K562 (cell line): Measurements from ENCODE around the gene PRND. TPM values are rescaled to one million over a fixed set of nuclear protein-coding genes. Genes with fewer than 3 reads are reported as not detected.

Source experiments
- ATAC-seq: fragments of 200-7000 bp; cut with Tn5 transposase; 3 replicates; pipeline ENCODE4 v1.9.1; 2020; ENCODE audit warnings: moderate library complexity
- BruUV-seq: library from RNA; stranded (reverse); fragments of 400-500 nt; replicated peaks from 2 replicates; lab custom pipeline; 2021; lab: Mats Ljungman, UMichigan
- CTCF ChIA-PET: fragments of 300-600 bp; formaldehyde crosslinking; extraction: SDS; loops from one replicate; lab custom pipeline; 2021; ENCODE audit warnings: low intra/inter-chr PET ratio; lab: Yijun Ruan, JAX
- POLR2A ChIA-PET: fragments of 300-600, 350-650 bp; sonication (Branson Sonifier 250); formaldehyde crosslinking; extraction: SDS; loops from one replicate; lab custom pipeline; 2021; ENCODE audit warnings: antibody characterized with exemption, inconsistent platforms; lab: Yijun Ruan, JAX
- DNase-seq, 4 experiments: peaks; one replicate each; pipeline versions ENCODE4 v3.0.0 to v3.0.0-alpha.2; 2011 to 2018; ENCODE audit warnings: low spot score in 3 of 4, mixed read lengths in 3 of 4; ENCODE audit errors: extremely low read depth in 1 of 4
- FAIRE-seq: peaks from 2 replicates; lab custom pipeline; 2011; peaks lifted over from hg19 to GRCh38; lab: Jason Lieb, UNC
- H2AFZ ChIP-seq: 2 replicates; pipeline ENCODE4 v1.6.0; 2011; ENCODE audit warnings: low read depth, low read length, control low read depth, inconsistent platforms
- H3K27ac ChIP-seq: fragments of 200-600 bp; 3 replicates; pipeline ENCODE4 v1.8.0; 2011; ENCODE audit warnings: low read depth, mild to moderate bottlenecking, control low read depth, inconsistent platforms, low read length, moderate library complexity, mixed read lengths; ENCODE audit errors: extremely low read depth
- H3K27me3 ChIP-seq, 2 experiments: fragments of 300-600 bp in 1 of 2; 2 replicates in 1 of 2; 3 replicates in 1 of 2; pipeline versions ENCODE4 v1.6.0 to v1.8.0; 2011; ENCODE audit warnings: inconsistent platforms in 2 of 2, low read length in 2 of 2, mild to moderate bottlenecking in 1 of 2, mixed read lengths in 1 of 2, moderate library complexity in 1 of 2; ENCODE audit not compliant: control insufficient read depth in 2 of 2, insufficient read depth in 2 of 2
- H3K36me3 ChIP-seq: fragments of 300-600 bp; 3 replicates; pipeline ENCODE4 v1.8.0; 2011; ENCODE audit warnings: mild to moderate bottlenecking, low read length, inconsistent platforms; ENCODE audit not compliant: control insufficient read depth, insufficient read depth
- H3K4me1 ChIP-seq, 2 experiments: fragments of 200-600 bp in 1 of 2; replicated peaks in 1 of 2; 2 replicates in 1 of 2; 3 replicates in 1 of 2; pipeline versions ENCODE4 v1.5.1 to v1.8.0; 2011; ENCODE audit warnings: inconsistent platforms in 2 of 2, low read length in 2 of 2, mild to moderate bottlenecking in 1 of 2, mixed read lengths in 1 of 2, moderate library complexity in 1 of 2; ENCODE audit not compliant: control insufficient read depth in 2 of 2, insufficient read depth in 2 of 2
- H3K4me2 ChIP-seq: 2 replicates; pipeline ENCODE4 v1.6.1; 2011; ENCODE audit warnings: low read length, control low read depth, inconsistent platforms, mixed read lengths; ENCODE audit not compliant: insufficient read depth
- H3K4me3 ChIP-seq: fragments of 200-600 bp; sonication (generic), shearing (Covaris generic); 2 replicates; pipeline ENCODE4 v1.5.1; 2016; ENCODE audit warnings: control low read depth, inconsistent platforms
- H3K79me2 ChIP-seq: fragments of 200-600 bp; 3 replicates; pipeline ENCODE4 v1.8.0; 2011; ENCODE audit warnings: low read length, inconsistent platforms; ENCODE audit not compliant: control insufficient read depth, insufficient read depth
- H3K9ac ChIP-seq, 2 experiments: 2 replicates each; pipeline versions ENCODE4 v1.6.0 to v1.6.1; 2011; ENCODE audit warnings: low read depth in 2 of 2, low read length in 2 of 2, control low read depth in 1 of 2, inconsistent platforms in 1 of 2, mild to moderate bottlenecking in 1 of 2, mixed read lengths in 1 of 2; ENCODE audit not compliant: insufficient read depth in 1 of 2
- H3K9me1 ChIP-seq: one replicate; pipeline ENCODE4 v1.6.0; 2011; ENCODE audit warnings: inconsistent platforms, mild to moderate bottlenecking, low read length, moderate library complexity; ENCODE audit not compliant: control insufficient read depth, insufficient read depth
- H3K9me3 ChIP-seq: replicated peaks from 2 replicates; pipeline ENCODE4 v1.5.1; 2011; ENCODE audit warnings: low read depth, low read length, inconsistent platforms; ENCODE audit not compliant: control insufficient read depth, insufficient read depth
- H4K20me1 ChIP-seq: replicated peaks from 2 replicates; pipeline ENCODE4 v1.6.1; 2011; ENCODE audit warnings: low read length, inconsistent platforms, mixed read lengths; ENCODE audit not compliant: control insufficient read depth, insufficient read depth
- BCOR ChIP-seq: fragments of 450-650 bp; IDR thresholded peaks from 2 replicates; pipeline ENCODE4 v1.6.1; 2016
- BRD4 ChIP-seq: fragments of 200-600 bp; sonication (generic); IDR thresholded peaks from 2 replicates; pipeline ENCODE4 v1.6.1; 2017; ENCODE audit warnings: inconsistent platforms
- DACH1 ChIP-seq: fragments of 450-650 bp; IDR thresholded peaks from 2 replicates; pipeline ENCODE4 v1.6.1; 2018; ENCODE audit not compliant: partially characterized antibody
- RBM17 ChIP-seq: fragments of 200-400 bp; formaldehyde crosslinking; IDR thresholded peaks from 2 replicates; pipeline ENCODE4 v1.6.1; 2017; ENCODE audit warnings: low read depth, mild to moderate bottlenecking, low read length, borderline replicate concordance
- ZNF699 ChIP-seq: fragments of 250-450 bp; sonication (Bioruptor Pico); IDR thresholded peaks from 2 replicates; pipeline ENCODE4 v1.8.0; 2021; ENCODE audit warnings: mild to moderate bottlenecking, moderate library complexity; ENCODE audit not compliant: insufficient replicate concordance
- WGBS: fragments of 100-300 bp; shearing (Covaris generic); methylation state at CpG from one replicate; pipeline ENCODE4 v1.1.6; 2016; ENCODE audit warnings: low coverage, mixed read lengths; ENCODE audit not compliant: insufficient coverage; ENCODE audit errors: missing lambda C conversion rate; 5-methylcytosine and 5-hydroxymethylcytosine counted together
- in situ Hi-C: fragments of 300-500 bp; cut with MboI; formaldehyde crosslinking; loops from 4 replicates; pipeline ENCODE4 v1.15.0; 2018; ENCODE audit warnings: inconsistent platforms, mixed read lengths
- intact Hi-C: fragments of 100-400 bp; cut with micrococcal nuclease; formaldehyde crosslinking; loops from 2 replicates; pipeline ENCODE4 v1.14.2; 2022
- polyA plus RNA-seq, 8 experiments: library from polyadenylated mRNA; depleted of rRNA in 4 of 8; stranded (reverse) in 5 of 8; unstranded in 3 of 8; fragments of >200 nt; fragmentation: Nextera tagmentation in 2 of 8; fragmentation: Illumina TruSeq in 1 of 8; extraction: Ambion mirVana in 2 of 8; extraction: Trizol in 1 of 8; gene quantifications; 2 replicates each; pipeline versions ENCODE4 v1.2.1 to v1.2.3, GENCODE V29; 2011 to 2014; ENCODE audit warnings: inconsistent platforms in 1 of 8, missing spikeins in 1 of 8
- total RNA-seq, 7 experiments: library from RNA; depleted of rRNA in 6 of 7; stranded (reverse); fragments of >200 nt in 6 of 7; fragmentation: Illumina TruSeq in 2 of 7; extraction: Trizol in 2 of 7; gene quantifications; 2 replicates each; pipeline versions ENCODE4 v1.2.1 to v1.2.3, GENCODE V29; 2011 to 2021; ENCODE audit warnings: low replicate concordance in 1 of 7
- TF ChIP-seq, protein P1 (sequence below): fragments of 450-650 bp; formaldehyde crosslinking; IDR thresholded peaks from 2 replicates; pipeline ENCODE4 v1.4.0; 2020; ENCODE audit warnings: mild to moderate bottlenecking
- TF ChIP-seq, protein P2 (sequence below): fragments of 250-450 bp; sonication (Bioruptor Pico); IDR thresholded peaks from 2 replicates; pipeline ENCODE4 v1.5.1; 2021; ENCODE audit warnings: mild to moderate bottlenecking

PRND gene
- total and polyA plus RNA-seq, 9 of the 15 experiments (the other 6 are each of a cell fraction or from before 2014, with no cell fraction given) = not detected

DNA sequence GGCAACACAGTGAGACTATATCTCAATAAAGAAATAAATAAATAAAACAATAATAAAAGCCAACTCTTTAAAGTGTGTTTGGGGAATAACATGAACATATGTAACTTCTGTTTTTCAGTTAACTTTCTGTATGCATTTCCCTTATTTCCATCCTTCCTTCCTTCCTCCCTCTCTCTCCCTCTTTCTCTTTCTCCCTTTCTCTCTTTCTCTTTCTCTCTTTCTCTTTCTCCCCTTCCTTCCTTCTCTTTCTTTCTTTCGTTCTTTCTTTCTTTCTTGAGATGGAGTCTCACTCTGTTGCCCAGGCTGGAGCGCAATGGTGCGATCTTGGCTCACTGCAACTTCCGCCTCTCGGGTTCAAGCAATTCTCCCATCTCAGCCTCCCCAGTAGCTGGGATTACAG lies 48.8 kb upstream of the PRND start:
- Histone ChIP-seq H3K9me1 (no peaks in the 10 kb centered on the region), H3K4me1 (peaks cover 0 to 22% of the 10 kb centered on the region in 2 experiments; a peak in 3 of 5 replicates), H4K20me1 (no peaks in the 10 kb centered on the region), H3K9ac (no peak overlapping the region), H2AFZ (no peak overlapping the region), H3K27me3 (no peaks in the 10 kb centered on the region), H3K4me3 (no peak overlapping the region), H3K27ac (peak overlapping the region; percentile 77; the same call in 2 of the 3 replicates), H3K36me3 (no peaks in the 10 kb centered on the region), H3K79me2 (no peaks in the 10 kb centered on the region), H3K4me2 (peak overlapping the region; percentile 72), H3K9me3 (no peaks in the 10 kb centered on the region)
- DNase-seq (no peak), ATAC-seq (no peak), FAIRE-seq (no peak)
- POLR2A ChIA-PET = interaction anchor here (1.3 kb wide), 1 partner anchor 11 kb away, joined by 5 read pairs; no protein-coding TSS in a partner anchor
- CTCF ChIA-PET = no interaction called here
- in situ Hi-C loops = no loop called here
- intact Hi-C loops = no loop called here
- TF ChIP-seq RBM17 (no peak), BCOR (0 out of 2 replicates have a peak, but pooled peaks have one; percentile 9), DACH1 (no peak), BRD4 (no peak), ZNF699 (CRISPR knock-in tag) (no peak)
- TF ChIP-seq, protein P1, sequence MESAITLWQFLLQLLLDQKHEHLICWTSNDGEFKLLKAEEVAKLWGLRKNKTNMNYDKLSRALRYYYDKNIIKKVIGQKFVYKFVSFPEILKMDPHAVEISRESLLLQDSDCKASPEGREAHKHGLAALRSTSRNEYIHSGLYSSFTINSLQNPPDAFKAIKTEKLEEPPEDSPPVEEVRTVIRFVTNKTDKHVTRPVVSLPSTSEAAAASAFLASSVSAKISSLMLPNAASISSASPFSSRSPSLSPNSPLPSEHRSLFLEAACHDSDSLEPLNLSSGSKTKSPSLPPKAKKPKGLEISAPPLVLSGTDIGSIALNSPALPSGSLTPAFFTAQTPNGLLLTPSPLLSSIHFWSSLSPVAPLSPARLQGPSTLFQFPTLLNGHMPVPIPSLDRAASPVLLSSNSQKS (CRISPR knock-in tag) = no peak
- TF ChIP-seq, protein P2, sequence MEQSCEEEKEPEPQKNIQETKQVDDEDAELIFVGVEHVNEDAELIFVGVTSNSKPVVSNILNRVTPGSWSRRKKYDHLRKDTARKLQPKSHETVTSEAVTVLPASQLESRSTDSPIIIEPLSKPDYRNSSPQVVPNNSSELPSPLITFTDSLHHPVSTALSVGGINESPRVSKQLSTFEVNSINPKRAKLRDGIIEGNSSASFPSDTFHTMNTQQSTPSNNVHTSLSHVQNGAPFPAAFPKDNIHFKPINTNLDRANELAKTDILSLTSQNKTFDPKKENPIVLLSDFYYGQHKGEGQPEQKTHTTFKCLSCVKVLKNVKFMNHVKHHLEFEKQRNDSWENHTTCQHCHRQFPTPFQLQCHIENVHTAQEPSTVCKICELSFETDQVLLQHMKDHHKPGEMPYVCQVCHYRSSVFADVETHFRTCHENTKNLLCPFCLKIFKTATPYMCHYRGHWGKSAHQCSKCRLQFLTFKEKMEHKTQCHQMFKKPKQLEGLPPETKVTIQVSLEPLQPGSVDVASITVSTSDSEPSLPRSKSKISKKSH (CRISPR knock-in tag) = no peak
- WGBS = 60% methylated on average over 1 of the region's 5 CpGs
- BruUV-seq = no TSS peak
